Bladder microvascular endothelial cell (primary cell): ENCODE results near the gene UBE2J1. TPM values are rescaled to one million over a fixed set of nuclear protein-coding genes. Genes with fewer than 3 reads are reported as not detected.

Source experiments
- total RNA-seq: library from RNA; depleted of rRNA; stranded (reverse); fragments of >200 nt; gene quantifications from 2 replicates; pipeline ENCODE4 v1.2.3, GENCODE V29; 2014

Gene UBE2J1, protein sequence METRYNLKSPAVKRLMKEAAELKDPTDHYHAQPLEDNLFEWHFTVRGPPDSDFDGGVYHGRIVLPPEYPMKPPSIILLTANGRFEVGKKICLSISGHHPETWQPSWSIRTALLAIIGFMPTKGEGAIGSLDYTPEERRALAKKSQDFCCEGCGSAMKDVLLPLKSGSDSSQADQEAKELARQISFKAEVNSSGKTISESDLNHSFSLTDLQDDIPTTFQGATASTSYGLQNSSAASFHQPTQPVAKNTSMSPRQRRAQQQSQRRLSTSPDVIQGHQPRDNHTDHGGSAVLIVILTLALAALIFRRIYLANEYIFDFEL
- 47.9 and 56.0 TPM in 2 replicates for total RNA-seq

DNA sequence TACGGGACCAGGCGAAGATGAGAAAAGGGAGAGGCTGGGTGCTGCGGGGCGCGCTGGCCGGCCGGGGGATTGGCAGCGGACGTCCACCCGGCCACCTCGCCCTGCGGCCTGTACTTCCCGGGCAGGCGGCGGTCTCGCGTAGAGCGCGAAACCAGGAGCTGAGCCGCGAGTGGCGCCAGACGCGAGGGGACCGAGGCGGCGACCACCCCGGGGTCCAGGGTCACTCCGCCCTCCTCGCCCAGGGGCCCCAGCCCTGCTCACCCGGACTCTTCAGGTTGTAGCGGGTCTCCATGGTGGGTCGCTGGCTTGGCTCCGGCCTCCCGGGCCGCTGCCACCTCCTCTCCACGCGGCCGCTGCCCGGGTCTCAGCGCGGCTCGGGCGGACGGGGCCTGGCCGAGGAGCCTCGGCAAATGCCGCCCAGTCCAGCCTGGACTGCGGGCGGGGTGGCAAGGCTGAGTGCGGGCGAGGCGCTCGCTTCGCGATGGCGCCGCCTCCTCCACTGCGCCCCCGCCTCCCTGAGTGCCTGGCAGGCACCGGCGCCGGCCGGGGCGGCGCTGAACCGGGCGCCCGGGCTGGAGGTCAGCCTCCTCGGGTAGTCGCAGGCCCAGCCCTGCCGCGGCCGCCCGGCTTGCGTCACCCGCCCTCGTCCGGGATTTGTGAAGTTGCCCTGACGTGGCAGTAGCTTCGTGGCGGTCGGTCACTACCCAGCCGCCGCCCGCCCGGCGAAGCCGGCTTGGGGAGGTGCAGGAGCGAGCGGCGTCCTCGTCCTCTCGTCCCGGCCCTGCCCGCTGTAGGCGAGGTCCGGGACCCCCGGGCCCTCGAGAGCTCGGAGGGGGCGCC, at the start of gene UBE2J1:
UBE2J1 (minus strand) TSS at position 445 of the 840 bp plus-strand sequence; CDS start at position 292, 153 bp downstream.

DNA sequence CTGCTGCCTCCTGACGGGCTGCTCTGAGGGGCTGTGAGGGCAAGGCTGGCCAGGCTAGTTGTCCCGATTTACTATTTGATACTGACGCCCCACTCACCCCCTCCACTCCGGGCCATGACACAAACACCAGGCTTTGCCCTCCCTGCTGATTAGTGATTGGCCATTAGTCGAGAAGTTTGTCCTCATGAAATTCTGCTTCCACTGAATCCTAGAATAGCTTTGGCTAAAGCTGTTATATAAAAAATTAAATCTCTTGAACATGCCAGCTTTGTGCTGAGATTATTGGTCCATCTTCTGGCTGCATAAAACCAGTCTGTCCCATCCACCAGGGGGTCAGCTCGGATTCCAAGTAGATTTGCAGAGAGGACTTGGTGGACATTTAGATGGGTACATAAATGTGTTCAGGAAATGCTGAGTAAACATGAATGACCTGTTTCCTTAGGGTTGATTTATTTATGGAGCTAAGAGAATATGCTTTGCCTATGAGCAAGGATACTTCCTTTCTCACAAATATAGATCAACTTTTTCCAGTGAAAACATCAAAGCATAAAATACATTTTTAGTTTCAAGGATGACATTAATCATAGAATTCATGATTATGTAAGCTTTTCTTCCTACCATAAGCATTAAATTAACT, 37.2 kb downstream of the UBE2J1 start, which contains the start of gene GABRR2:
GABRR2 (minus strand) TSS at position 51 of the 637 bp plus-strand sequence. CDS start 134 bp downstream, outside the sequence.

Other genes starting within 250 kb of the UBE2J1 start
- 0.19 TPM in 1 of 2 replicates, not detected in the other for gene SRSF12, start 234.7 kb downstream of the UBE2J1 start, total RNA-seq
- gene PM20D2, start 206.7 kb downstream of the UBE2J1 start, total RNA-seq = 4.4 and 6.4 TPM in 2 replicates
- gene GABRR1, start 135.4 kb downstream of the UBE2J1 start, total RNA-seq = not detected in 2 replicates
- gene GABRR2, start 37.4 kb downstream of the UBE2J1 start, total RNA-seq = 0.32 and 1.2 TPM in 2 replicates
- gene RRAGD, start 59.6 kb upstream of the UBE2J1 start, total RNA-seq = 0.49 and 0.69 TPM in 2 replicates
- 5.0 and 13.0 TPM in 2 replicates for gene ANKRD6, start 80.4 kb upstream of the UBE2J1 start, total RNA-seq